ENCODE measurements around the gene CRYZ.

The CRYZ gene

GRCh38 chr1:74731399-74732052 is 1.3 kb downstream of the CRYZ start:
- in situ Hi-C loops (cut with MboI; ENCODE audit: low sequenced_read_pairs): no loop called here

- in situ Hi-C loops (cut with MboI; ENCODE audit: low sequenced_read_pairs): no loop called here
Observed at GRCh38 chr1:74729741-74730478, 2.9 kb downstream of the CRYZ start.

GRCh38 chr1:74728736-74729135 is 4.1 kb downstream of the CRYZ start:
- in situ Hi-C loops (cut with MboI; ENCODE audit: low sequenced_read_pairs): no loop called here

DNA sequence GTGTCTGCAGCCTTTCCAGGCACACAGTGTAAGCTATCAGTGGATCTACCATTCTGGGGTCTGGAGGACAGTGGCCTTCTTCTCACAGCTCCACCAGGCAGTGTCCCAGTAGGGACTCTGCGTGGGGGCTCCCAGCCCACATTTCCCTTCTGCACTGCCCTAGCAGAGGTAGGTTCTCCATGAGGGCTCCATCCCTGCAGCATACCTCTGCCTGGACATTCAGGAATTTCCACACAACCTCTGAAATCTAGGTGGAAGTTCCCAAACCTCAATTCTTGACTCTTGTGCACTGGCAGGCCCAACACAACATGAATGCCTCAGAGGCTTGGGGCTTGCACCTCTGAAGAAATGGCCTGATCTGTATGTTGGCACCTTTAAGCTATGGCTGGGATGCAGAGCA is 6.8 kb downstream of the CRYZ start:
- in situ Hi-C loops (cut with MboI; ENCODE audit: low sequenced_read_pairs): no loop called here

GRCh38 chr1:74717626-74718025 is 15.2 kb downstream of the CRYZ start:
- in situ Hi-C loops (cut with MboI; ENCODE audit: low sequenced_read_pairs): no loop called here

- in situ Hi-C loops (cut with MboI; ENCODE audit: low sequenced_read_pairs): no loop called here
Observed at GRCh38 chr1:74716822-74717221, 16.0 kb downstream of the CRYZ start.

DNA sequence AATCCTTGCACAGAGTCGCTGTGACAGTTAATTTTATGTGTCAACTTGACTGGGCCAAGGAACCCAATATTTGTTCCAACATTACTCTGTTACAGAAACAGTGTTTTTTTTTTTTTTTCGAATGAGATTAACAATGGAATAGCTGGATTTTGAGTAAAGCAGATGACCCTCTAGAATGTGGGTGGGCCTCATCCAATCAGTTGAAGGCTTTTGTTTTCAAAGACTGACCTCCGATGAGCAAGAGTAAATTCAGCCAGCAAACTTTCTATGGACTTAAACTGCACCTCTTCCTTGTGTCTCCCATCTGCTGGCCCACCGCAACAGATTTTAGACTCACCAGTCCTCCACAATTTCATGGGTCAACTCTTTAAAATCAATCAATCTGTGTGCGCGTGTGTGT is 17.0 kb downstream of the CRYZ start:
- in situ Hi-C loops (cut with MboI; ENCODE audit: low sequenced_read_pairs): no loop called here

DNA sequence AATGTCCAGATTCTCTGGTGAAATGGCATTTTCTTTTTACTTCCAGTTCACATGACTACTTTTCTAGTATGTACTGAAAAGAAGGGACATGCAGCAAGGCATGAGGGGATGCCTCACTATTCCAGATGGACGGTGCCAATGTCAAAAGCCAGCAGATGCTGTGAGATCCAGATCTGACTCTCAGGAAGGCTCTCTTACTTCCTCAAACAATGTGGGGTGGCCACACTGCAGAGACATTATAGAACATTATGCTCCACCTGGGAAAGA is 17.7 kb downstream of the CRYZ start:
- in situ Hi-C loops (cut with MboI; ENCODE audit: low sequenced_read_pairs): no loop called here

- in situ Hi-C loops (cut with MboI; ENCODE audit: low sequenced_read_pairs): no loop called here
Observed at GRCh38 chr1:74714429-74715235, 18.2 kb downstream of the CRYZ start.

- in situ Hi-C loops (cut with MboI; ENCODE audit: low sequenced_read_pairs): no loop called here
Observed at GRCh38 chr1:74713849-74714248, 19.0 kb downstream of the CRYZ start.

GRCh38 chr1:74712881-74713280 is 20.0 kb downstream of the CRYZ start:
- in situ Hi-C loops (cut with MboI; ENCODE audit: low sequenced_read_pairs): no loop called here

- in situ Hi-C loops (cut with MboI; ENCODE audit: low sequenced_read_pairs): no loop called here
Observed at GRCh38 chr1:74703386-74704182, 29.3 kb downstream of the CRYZ start.

- in situ Hi-C loops (cut with MboI; ENCODE audit: low sequenced_read_pairs): no loop called here
Observed at GRCh38 chr1:74699331-74699730, 33.5 kb downstream of the CRYZ start.

DNA sequence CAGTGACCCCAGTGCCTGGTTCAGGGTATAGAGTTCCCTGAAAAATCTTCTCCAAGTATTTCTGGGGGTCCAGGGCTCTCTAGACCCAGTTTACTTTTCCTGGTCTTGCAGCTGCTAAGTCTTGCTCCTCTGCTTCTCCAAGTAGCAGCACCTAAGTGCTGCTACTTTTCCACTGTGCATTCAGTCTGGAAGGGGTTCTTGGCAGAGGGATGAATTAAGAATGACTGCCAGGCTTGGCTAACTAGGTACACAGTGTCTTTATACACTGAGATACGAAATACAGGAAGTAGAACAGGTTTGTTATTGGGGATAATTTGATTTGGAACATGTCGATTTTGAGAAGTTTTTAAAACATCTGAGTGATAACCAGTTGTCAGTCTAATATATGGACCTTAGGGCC is 35.0 kb downstream of the CRYZ start:
- in situ Hi-C loops (cut with MboI; ENCODE audit: low sequenced_read_pairs): no loop called here

DNA sequence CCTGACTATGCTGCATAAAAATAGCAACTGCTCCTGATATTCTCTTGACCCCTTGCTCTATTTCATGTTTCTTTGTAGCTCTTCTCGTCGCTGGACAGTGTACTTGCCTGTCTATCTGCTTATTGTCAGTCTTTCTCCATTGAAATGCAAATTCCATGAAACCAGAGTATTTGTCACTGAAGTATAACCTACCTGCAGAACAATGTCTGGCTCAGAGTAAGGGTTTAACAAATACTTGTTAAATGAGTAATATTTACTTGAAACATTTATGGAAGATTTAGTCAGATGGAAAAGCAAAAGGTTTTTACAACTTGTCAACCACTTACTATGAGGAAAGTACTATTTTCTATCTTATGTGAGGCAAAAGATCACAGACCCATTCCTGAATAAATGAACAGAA is 39.4 kb downstream of the CRYZ start:
- in situ Hi-C loops (cut with MboI; ENCODE audit: low sequenced_read_pairs): no loop called here

DNA sequence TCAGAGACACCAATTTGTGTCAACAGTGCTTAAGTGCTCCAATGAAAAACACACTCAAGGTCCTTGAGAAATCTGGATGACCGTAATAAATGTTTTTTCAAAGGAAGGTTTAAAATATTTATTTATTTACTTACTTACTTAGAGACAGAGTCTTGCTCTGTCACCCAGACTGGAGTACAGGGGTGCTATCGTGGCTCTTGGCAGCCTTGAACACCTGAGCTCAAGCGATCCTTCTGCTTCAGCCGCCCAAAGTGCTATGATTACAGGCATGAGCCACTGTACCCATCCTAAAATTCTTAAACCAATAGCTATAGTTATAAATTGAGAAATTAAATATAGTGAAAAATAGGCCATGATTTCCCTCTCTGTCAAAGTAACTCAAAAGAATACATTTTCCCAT is 41.9 kb downstream of the CRYZ start:
- in situ Hi-C loops (cut with MboI; ENCODE audit: low sequenced_read_pairs): no loop called here

DNA sequence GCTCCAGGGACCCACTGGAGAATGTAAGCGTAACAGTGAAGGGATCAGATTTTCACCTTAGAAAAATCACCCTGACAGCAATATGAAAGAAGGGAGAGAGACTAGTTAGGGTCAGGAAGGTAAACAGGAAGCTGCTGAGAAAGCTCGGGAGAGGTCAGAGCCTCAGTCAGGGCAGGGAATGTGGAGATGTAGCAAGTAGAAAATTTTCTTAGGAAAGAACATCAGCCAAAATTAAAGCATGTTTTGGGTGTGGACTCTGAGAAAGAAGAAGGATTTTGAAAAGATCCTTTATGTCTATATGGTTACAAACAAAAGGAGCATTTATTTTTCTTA is 42.5 kb downstream of the CRYZ start:
- in situ Hi-C loops (cut with MboI; ENCODE audit: low sequenced_read_pairs): no loop called here

DNA sequence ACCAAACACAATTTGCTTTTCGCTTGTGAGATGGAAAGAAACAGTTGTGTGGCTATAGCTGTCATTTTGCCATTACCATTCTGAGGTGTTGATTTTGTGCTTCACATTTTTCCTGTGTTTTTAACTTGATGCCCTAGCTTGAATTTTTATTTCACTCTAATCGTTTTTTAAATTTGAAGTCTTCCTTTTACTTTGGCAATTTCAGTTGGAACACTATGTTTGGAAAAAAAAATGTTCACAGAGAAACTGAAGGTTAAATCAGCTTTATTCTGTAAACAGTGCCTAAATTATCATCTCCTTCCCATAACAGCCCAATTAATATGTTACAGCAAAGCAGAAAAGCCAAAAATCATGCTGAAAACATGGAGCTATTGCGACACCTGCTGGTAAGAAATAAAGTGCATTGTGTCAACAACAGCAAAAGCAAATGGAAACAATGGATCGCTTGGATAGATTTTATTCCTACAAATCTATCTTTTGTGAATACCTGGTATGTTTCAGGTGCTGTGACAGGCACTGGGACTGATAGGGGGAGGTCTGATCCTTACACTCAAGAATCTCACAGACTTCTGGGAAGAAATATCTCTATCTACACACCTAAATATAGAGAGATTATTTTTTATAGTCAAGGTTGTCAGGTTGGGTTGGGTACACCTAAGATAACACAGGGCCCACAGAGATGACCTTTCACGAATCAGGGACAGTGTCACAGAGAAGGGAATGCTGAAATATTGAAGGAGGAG is 43.1 kb downstream of the CRYZ start:
- in situ Hi-C loops (cut with MboI; ENCODE audit: low sequenced_read_pairs): no loop called here

DNA sequence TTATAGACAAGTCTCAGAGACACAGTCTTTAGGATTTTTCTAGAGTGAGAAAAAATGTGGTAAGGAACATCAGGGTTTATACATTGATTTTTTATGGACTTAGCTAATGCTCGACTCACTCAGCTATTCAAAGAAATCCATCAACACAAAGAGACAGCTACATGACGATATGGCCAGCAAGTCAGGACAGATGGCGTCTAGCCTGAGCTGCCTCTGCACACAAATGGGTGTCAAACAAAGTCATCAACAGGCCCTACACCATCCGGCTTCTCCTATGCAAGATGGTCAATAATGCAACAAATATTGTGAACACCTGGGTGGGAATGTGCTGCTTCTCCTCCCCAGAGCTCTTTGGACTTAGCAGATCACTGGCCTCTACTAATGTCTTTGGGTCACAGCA is 45.9 kb downstream of the CRYZ start:
- in situ Hi-C loops (cut with MboI; ENCODE audit: low sequenced_read_pairs): no loop called here

DNA sequence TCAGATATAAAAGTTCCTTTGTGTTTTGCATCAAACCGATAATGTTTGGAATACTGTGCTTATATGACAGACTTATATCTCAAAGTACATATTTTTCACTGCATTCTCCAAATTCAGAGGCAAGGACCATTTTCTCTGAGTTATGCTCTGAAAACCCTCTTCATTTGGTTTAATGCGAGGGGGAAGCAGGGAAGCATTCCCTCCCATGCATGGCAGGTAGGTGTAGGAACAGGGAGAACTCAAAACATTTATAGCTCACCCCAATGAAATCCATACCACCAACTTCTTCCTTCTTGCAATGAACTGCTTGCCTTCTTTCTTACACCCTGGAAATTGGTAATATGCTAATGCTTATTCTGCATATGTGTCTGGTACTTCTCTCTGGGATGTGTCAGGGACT is 48.5 kb downstream of the CRYZ start:
- in situ Hi-C loops (cut with MboI; ENCODE audit: low sequenced_read_pairs): no loop called here

DNA sequence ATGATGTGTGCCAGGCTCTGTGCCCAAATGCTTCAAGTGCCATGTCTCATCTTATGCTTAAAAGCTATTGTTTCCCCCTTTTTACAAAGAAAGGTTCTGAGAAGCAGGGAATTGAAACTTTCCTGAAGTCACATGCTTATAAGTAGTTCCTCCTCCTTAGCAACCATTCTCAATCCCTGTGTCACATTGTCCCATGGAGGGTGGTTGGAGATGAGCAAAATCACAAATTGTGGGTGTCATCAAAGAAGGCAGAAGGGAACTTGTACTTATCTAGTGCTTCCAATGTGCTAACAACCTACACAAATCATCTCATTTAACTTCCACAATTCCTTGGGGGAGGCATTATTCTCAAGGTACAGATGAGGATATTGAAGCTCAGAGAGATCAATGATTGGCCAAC is 49.2 kb downstream of the CRYZ start:
- in situ Hi-C loops (cut with MboI; ENCODE audit: low sequenced_read_pairs): no loop called here

Data from hTERT RPE-1 (cell line).